Skeletal muscle satellite cell (primary cell): ENCODE measurements around the gene HIF3A.

Experiments
- H3K27me3 ChIP-seq: 2 replicates; pipeline ENCODE4 v1.7.0; 2013; ENCODE audit warnings: low read length; ENCODE audit not compliant: control insufficient read depth, insufficient read depth
- H3K36me3 ChIP-seq: 2 replicates; pipeline ENCODE4 v1.7.0; 2013; ENCODE audit warnings: mild to moderate bottlenecking, control low read depth, low read length; ENCODE audit not compliant: insufficient read depth
- H3K4me1 ChIP-seq: 2 replicates; pipeline ENCODE4 v1.7.0; 2013; ENCODE audit warnings: low read length; ENCODE audit not compliant: control insufficient read depth, insufficient read depth
- H3K4me2 ChIP-seq: 2 replicates; pipeline ENCODE4 v1.7.0; 2013; ENCODE audit warnings: mild to moderate bottlenecking, low read length
- H3K4me3 ChIP-seq: 2 replicates; pipeline ENCODE4 v1.7.0; 2013; ENCODE audit warnings: low read length
- H3K9ac ChIP-seq: 2 replicates; pipeline ENCODE4 v1.7.0; 2013; ENCODE audit warnings: mild to moderate bottlenecking, low read depth, low read length, moderate library complexity
- H3K9me3 ChIP-seq: replicated peaks from 2 replicates; pipeline ENCODE4 v1.7.0; 2013; ENCODE audit warnings: mild to moderate bottlenecking, control low read depth, low read length

The HIF3A gene

GRCh38 chr19:46351241-46352041, 54.6 kb downstream of the HIF3A start:
- peaks cover 45% of the 10 kb centered on the region for H3K4me1 ChIP-seq
- no peaks in the 10 kb centered on the region for H3K9me3 ChIP-seq
- peaks cover 31% of the 10 kb centered on the region for H3K36me3 ChIP-seq
- H3K4me2 ChIP-seq: peak overlapping the region; percentile 74
- H3K27me3 ChIP-seq: no peaks in the 10 kb centered on the region
- peak overlapping the region; percentile 65 for H3K9ac ChIP-seq
- peak overlapping the region; percentile 60 for H3K4me3 ChIP-seq

- Histone ChIP-seq H3K4me1 (peaks cover 54% of the 10 kb centered on the region), H3K9ac (no peak overlapping the region), H3K36me3 (peaks cover 31% of the 10 kb centered on the region), H3K27me3 (no peaks in the 10 kb centered on the region), H3K4me3 (no peak overlapping the region), H3K9me3 (no peaks in the 10 kb centered on the region), H3K4me2 (no peak overlapping the region)
These were observed 57.1 kb downstream of the HIF3A start for GRCh38 chr19:46353730-46354528.

GRCh38 chr19:46355234-46356148, 58.6 kb downstream of the HIF3A start:
- Histone ChIP-seq H3K4me1 (peaks cover 41% of the 10 kb centered on the region), H3K9me3 (no peaks in the 10 kb centered on the region), H3K9ac (no peak overlapping the region), H3K4me3 (no peak overlapping the region), H3K36me3 (peaks cover 32% of the 10 kb centered on the region), H3K4me2 (no peak overlapping the region), H3K27me3 (no peaks in the 10 kb centered on the region)

GRCh38 chr19:46356149-46357055, 59.6 kb downstream of the HIF3A start:
- Histone ChIP-seq H3K4me3 (no peak overlapping the region), H3K36me3 (peaks cover 37% of the 10 kb centered on the region), H3K9ac (no peak overlapping the region), H3K9me3 (no peaks in the 10 kb centered on the region), H3K27me3 (no peaks in the 10 kb centered on the region), H3K4me1 (peaks cover 32% of the 10 kb centered on the region), H3K4me2 (no peak overlapping the region)

- Histone ChIP-seq H3K27me3 (no peaks in the 10 kb centered on the region), H3K4me2 (peak overlapping the region; percentile 4), H3K4me1 (peaks cover 22% of the 10 kb centered on the region), H3K36me3 (peaks cover 27% of the 10 kb centered on the region), H3K9me3 (no peaks in the 10 kb centered on the region), H3K9ac (no peak overlapping the region), H3K4me3 (no peak overlapping the region)
These were observed 61.2 kb downstream of the HIF3A start for GRCh38 chr19:46357846-46358583.

- H3K9ac ChIP-seq: no peak overlapping the region
- no peak overlapping the region for H3K4me3 ChIP-seq
- no peak overlapping the region for H3K4me2 ChIP-seq
- peaks cover 19% of the 10 kb centered on the region for H3K36me3 ChIP-seq
- H3K9me3 ChIP-seq: no peaks in the 10 kb centered on the region
- H3K27me3 ChIP-seq: no peaks in the 10 kb centered on the region
- H3K4me1 ChIP-seq: peaks cover 23% of the 10 kb centered on the region
These were observed 65.1 kb downstream of the HIF3A start for GRCh38 chr19:46361915-46362314.

GRCh38 chr19:46364359-46364758, 67.5 kb downstream of the HIF3A start:
- H3K4me3 ChIP-seq: no peak overlapping the region
- peaks cover 5% of the 10 kb centered on the region for H3K4me1 ChIP-seq
- H3K4me2 ChIP-seq: no peak overlapping the region
- H3K9ac ChIP-seq: no peak overlapping the region
- peaks cover 29% of the 10 kb centered on the region for H3K36me3 ChIP-seq
- no peaks in the 10 kb centered on the region for H3K9me3 ChIP-seq
- no peaks in the 10 kb centered on the region for H3K27me3 ChIP-seq

- Histone ChIP-seq H3K9me3 (no peaks in the 10 kb centered on the region), H3K36me3 (peaks cover 33% of the 10 kb centered on the region), H3K4me3 (no peak overlapping the region), H3K4me2 (no peak overlapping the region), H3K27me3 (no peaks in the 10 kb centered on the region), H3K4me1 (peaks cover 5% of the 10 kb centered on the region), H3K9ac (no peak overlapping the region)
These were observed 68.7 kb downstream of the HIF3A start for GRCh38 chr19:46365561-46365960.

GRCh38 chr19:46366620-46367292, 69.9 kb downstream of the HIF3A start:
- Histone ChIP-seq H3K36me3 (peaks cover 32% of the 10 kb centered on the region), H3K4me3 (no peak overlapping the region)

More at GRCh38 chr19:46366620-46367292, 69.9 kb downstream of the HIF3A start:
- H3K4me1 ChIP-seq: peaks cover 10% of the 10 kb centered on the region
- no peak overlapping the region for H3K4me2 ChIP-seq
- H3K9ac ChIP-seq: no peak overlapping the region
- H3K27me3 ChIP-seq: no peaks in the 10 kb centered on the region
- H3K9me3 ChIP-seq: no peaks in the 10 kb centered on the region
